Testis (tissue), 3 donors: ENCODE data around the gene UBE2H. TPM values are rescaled to one million over a fixed set of nuclear protein-coding genes. Genes with fewer than 3 reads are reported as not detected.

Experiments used
- DNase-seq: peaks from one replicate; pipeline ENCODE4 v3.0.0-alpha.2; 2019
- H3K27ac ChIP-seq, 2 donors: fragments of 200-600 bp; sonication (generic); one replicate each; pipeline ENCODE4 v1.5.1; 2019
- H3K27me3 ChIP-seq: fragments of 200-600 bp; sonication (generic); one replicate; pipeline ENCODE4 v1.5.1; 2019
- H3K36me3 ChIP-seq: fragments of 200-600 bp; sonication (generic); one replicate; pipeline ENCODE4 v1.5.1; 2017; ENCODE audit warnings: low read depth; ENCODE audit errors: missing control alignments
- H3K4me1 ChIP-seq: fragments of 200-600 bp; sonication (generic); one replicate; pipeline ENCODE4 v1.5.1; 2019
- H3K4me3 ChIP-seq, 2 donors: fragments of 200-600 bp; sonication (generic); one replicate each; pipeline ENCODE4 v1.5.1; 2017 to 2019
- H3K9me3 ChIP-seq: fragments of 200-600 bp; sonication (generic); one replicate; pipeline ENCODE4 v1.5.1; 2017
- CTCF ChIP-seq, 3 experiments: fragments of 450-650 bp in 2 of 3; fragments of 200-600 bp in 1 of 3; sonication (generic) in 1 of 3; IDR thresholded peaks; one replicate each; pipeline ENCODE4 v1.5.1; 2016 to 2019; ENCODE audit warnings: antibody characterized with exemption in 3 of 3, mild to moderate bottlenecking in 2 of 3, moderate library complexity in 1 of 3
- POLR2A ChIP-seq: fragments of 450-650 bp; IDR thresholded peaks from one replicate; pipeline ENCODE4 v1.6.1; 2017; ENCODE audit warnings: antibody characterized with exemption, mild to moderate bottlenecking, moderate library complexity
- WGBS, 2 donors: methylation state at CpG; one replicate each; pipeline ENCODE4 v1.1.5; 2018; 5-methylcytosine and 5-hydroxymethylcytosine counted together
- intact Hi-C: fragments of 100-400 bp; cut with DNase I; formaldehyde crosslinking; loops from one replicate; pipeline ENCODE4 v1.15.1; 2023; ENCODE audit warnings: low total_unique reads
- polyA plus RNA-seq: library from polyadenylated mRNA; stranded (reverse); fragments of 350-450 nt; fragmentation: Illumina TruSeq; extraction: RNeasy Lipid Tissue Mini Kit (QIAGEN cat#74804); gene quantifications from one replicate; pipeline ENCODE4 v1.2.3, GENCODE V29; 2014; ENCODE audit warnings: low read depth, low replicate concordance; ENCODE audit not compliant: insufficient read depth
- total RNA-seq, 2 donors: library from RNA; depleted of rRNA; stranded (reverse); fragments of >200 nt; gene quantifications; one replicate each; pipeline ENCODE4 v1.2.3, GENCODE V29; 2016

Gene UBE2H
- total and polyA plus RNA-seq, 3 donors from 2014 or later = 93.5 to 130 (median 126) TPM

- H3K4me1 ChIP-seq = peaks cover 54% of the 10 kb centered on the region
- intact Hi-C loops = no loop called here
- no peaks in the 10 kb centered on the region for H3K9me3 ChIP-seq
- no peaks in the 10 kb centered on the region for H3K27me3 ChIP-seq
- whole genome bisulfite sequencing, 2 donors = 40 to 41% methylated on average over 2 of the region's 2 CpGs
- H3K36me3 ChIP-seq = no peaks in the 10 kb centered on the region
- TF ChIP-seq CTCF (IDR thresholded peaks at IDR 0.05) (no peak), POLR2A (no peak)
- H3K4me3 ChIP-seq = no peak overlapping the region
- peak overlapping the region; percentile 20 to 51 for H3K27ac ChIP-seq
- DNase-seq = no peak
Observed at GRCh38 chr7:129859183-129859582, 93.6 kb downstream of the UBE2H start.

- no peak for TF ChIP-seq POLR2A
- no peak for TF ChIP-seq CTCF (IDR thresholded peaks at IDR 0.05)
- intact Hi-C loops = no loop called here
- Histone ChIP-seq H3K27ac (peak overlapping the region in 1 of 2 donors; percentile 51), H3K36me3 (no peaks in the 10 kb centered on the region), H3K4me1 (peaks cover 58% of the 10 kb centered on the region), H3K27me3 (no peaks in the 10 kb centered on the region), H3K4me3 (no peak overlapping the region), H3K9me3 (no peaks in the 10 kb centered on the region)
- 36 to 42% methylated on average over 2 of the region's 2 CpGs for WGBS, 2 donors
- DNase-seq = no peak
Observed at GRCh38 chr7:129858490-129858889, 94.3 kb downstream of the UBE2H start.

DNA sequence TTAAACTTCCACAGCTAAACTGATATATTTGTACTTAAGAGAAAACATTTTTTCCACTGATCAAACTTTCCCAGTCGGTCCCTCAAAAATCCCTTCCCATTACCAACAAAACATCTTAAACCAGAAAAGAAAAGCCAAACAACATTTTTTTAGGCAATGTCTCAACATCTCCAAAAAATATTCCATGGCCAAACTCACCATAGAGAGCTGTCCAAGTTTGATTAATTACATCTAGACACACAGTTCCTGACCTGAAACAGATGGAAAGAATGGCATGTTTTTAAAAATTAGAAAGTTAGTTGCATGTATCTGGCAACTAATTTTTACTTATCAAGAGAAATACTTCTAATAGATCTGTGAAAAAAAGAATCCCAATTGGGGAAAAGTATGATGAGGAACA, 95.4 kb downstream of the UBE2H start:
- intact Hi-C loops = no loop called here
- peaks cover 56% of the 10 kb centered on the region for H3K4me1 ChIP-seq
- H3K27ac ChIP-seq = peak overlapping the region in 1 of 2 donors; percentile 51
- H3K4me3 ChIP-seq = no peak overlapping the region
- TF ChIP-seq POLR2A (no peak), CTCF (IDR thresholded peaks at IDR 0.05) (no peak)
- DNase-seq = no peak
- WGBS, 2 donors = 54 to 70% methylated on average over 1 of the region's 1 CpG
- H3K9me3 ChIP-seq = no peaks in the 10 kb centered on the region
- no peaks in the 10 kb centered on the region for H3K27me3 ChIP-seq
- no peaks in the 10 kb centered on the region for H3K36me3 ChIP-seq

- Histone ChIP-seq H3K4me3 (no peak overlapping the region), H3K9me3 (no peaks in the 10 kb centered on the region), H3K27ac (peak overlapping the region in 1 of 2 donors; percentile 51), H3K4me1 (peaks cover 45% of the 10 kb centered on the region), H3K36me3 (no peaks in the 10 kb centered on the region), H3K27me3 (no peaks in the 10 kb centered on the region)
- DNase-seq = no peak
- TF ChIP-seq POLR2A (no peak), CTCF (IDR thresholded peaks at IDR 0.05) (no peak)
- intact Hi-C loops = no loop called here
- 88 to 89% methylated on average over 5 of the region's 5 CpGs for WGBS, 2 donors
Observed at GRCh38 chr7:129855935-129856717, 96.6 kb downstream of the UBE2H start.

- Histone ChIP-seq H3K9me3 (no peaks in the 10 kb centered on the region), H3K27ac (peak overlapping the region in 1 of 2 donors; percentile 18), H3K36me3 (no peaks in the 10 kb centered on the region), H3K4me1 (peaks cover 36% of the 10 kb centered on the region), H3K27me3 (no peaks in the 10 kb centered on the region), H3K4me3 (no peak overlapping the region)
- intact Hi-C loops = no loop called here
- no peak for DNase-seq
- TF ChIP-seq CTCF (IDR thresholded peaks at IDR 0.05) (no peak), POLR2A (no peak)
- 78 to 89% methylated on average over 6 of the region's 6 CpGs for WGBS, 2 donors
Observed at GRCh38 chr7:129855234-129855673, 97.5 kb downstream of the UBE2H start.
